Activated CD8-positive, alpha-beta memory T cell treated with anti-CD3 and anti-CD28 coated beads for 36 hours (primary cell): ENCODE data around the gene ZNF462. TPM values are rescaled to one million over a fixed set of nuclear protein-coding genes. Genes with fewer than 3 reads are reported as not detected.
"Not testable (repeated sequence)": the region's sequence is repeated elsewhere in the genome, so short reads cannot be mapped to it uniquely, and the experiment has no call there.

Source experiments
- CTCF ChIA-PET: fragments of 350-600 bp; sonication (Branson Sonifier 250); formaldehyde crosslinking; loops from one replicate; lab custom pipeline; 2021; ENCODE audit warnings: antibody characterized with exemption; lab: Charles Lee
- POLR2A ChIA-PET: fragments of 350-600 bp; sonication (Branson Sonifier 250); formaldehyde crosslinking; loops from one replicate; lab custom pipeline; 2021; ENCODE audit warnings: antibody characterized with exemption; lab: Charles Lee
- total RNA-seq, 2 experiments: library from RNA; stranded (reverse); gene quantifications; one replicate each; pipeline ENCODE4 v1.2.3, GENCODE V29; 2021

Gene ZNF462
- total RNA-seq, 2 experiments from 2014 or later = 0.06 to 0.27 TPM

GRCh38 chr9:106981396-106982287 lies 118.7 kb downstream of the ZNF462 start:
- ChIA-PET CTCF (no interaction called here), POLR2A (no interaction called here)

- CTCF ChIA-PET = no interaction called here
- POLR2A ChIA-PET = no interaction called here
These were observed 119.7 kb downstream of the ZNF462 start for GRCh38 chr9:106982636-106983035.

- ChIA-PET POLR2A (no interaction called here), CTCF (interaction anchor here (1.0 kb wide), 1 partner anchor 9 kb away, joined by 3 read pairs; no protein-coding TSS in a partner anchor)
These were observed 120.4 kb downstream of the ZNF462 start for GRCh38 chr9:106983346-106983745.

DNA sequence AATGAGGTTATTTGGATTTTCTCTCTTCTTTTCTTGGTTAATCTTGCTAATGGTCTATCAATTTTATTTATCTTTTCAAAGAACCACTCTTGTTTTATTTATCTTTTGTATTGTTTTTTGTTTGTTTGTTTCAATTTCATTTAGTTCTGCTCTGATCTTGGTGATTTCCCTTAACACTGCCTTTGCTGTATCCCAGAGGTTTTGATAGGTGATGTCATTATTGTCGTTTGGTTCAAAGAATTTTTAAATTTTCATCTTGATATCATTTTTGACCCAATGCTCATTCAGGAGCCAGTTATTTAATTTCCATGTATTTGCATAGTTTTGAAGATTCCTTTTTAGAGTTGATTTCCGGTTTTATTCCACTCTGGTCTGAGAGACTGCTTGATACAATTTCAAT lies 126.9 kb downstream of the ZNF462 start:
- CTCF ChIA-PET, POLR2A ChIA-PET: not testable (repeated sequence)

DNA sequence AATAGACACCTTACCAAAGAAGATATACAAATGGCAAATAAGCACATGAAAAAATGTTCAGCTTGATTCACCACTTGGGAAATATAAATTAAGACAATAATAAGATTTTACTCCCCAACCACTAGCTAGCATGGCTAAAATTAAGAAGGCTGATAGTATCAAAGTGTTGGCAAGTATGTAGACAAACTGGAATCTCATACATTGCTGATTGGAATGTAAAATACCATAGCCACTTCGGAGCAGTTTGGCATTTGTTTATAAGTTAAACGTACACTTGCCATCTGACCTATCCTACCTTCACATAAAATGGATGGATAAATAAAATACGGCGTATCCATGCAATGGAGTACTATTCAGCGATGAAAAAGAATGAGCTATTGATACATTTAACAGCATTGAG lies 129.2 kb downstream of the ZNF462 start:
- POLR2A ChIA-PET = no interaction called here
- CTCF ChIA-PET = no interaction called here

- ChIA-PET POLR2A (no interaction called here), CTCF (no interaction called here)
These were observed 130.6 kb downstream of the ZNF462 start for GRCh38 chr9:106993603-106994002.

GRCh38 chr9:106994463-106994862 lies 131.5 kb downstream of the ZNF462 start:
- ChIA-PET CTCF (no interaction called here), POLR2A (no interaction called here)

DNA sequence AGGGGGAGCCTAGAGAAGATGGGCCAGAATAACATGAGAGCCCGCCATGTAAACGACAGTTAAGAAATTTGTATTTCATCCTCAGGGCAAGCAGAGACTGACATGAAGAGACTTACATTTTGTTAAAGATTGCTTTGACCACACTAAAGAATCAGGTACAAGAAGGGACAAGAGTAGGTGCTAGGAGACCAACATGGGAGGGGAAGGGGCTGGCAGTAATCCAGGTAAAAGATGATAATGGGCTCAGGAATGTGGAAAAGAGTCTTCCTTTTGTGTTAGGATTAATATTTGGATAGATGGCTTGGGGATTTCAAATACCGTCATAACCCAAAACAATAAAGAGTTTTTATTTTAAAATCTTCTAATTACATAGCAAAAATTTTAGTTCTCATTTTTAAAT lies 137.3 kb downstream of the ZNF462 start:
- CTCF ChIA-PET = no interaction called here
- POLR2A ChIA-PET = no interaction called here

- CTCF ChIA-PET = no interaction called here
These were observed 142.2 kb downstream of the ZNF462 start for GRCh38 chr9:107005201-107005600.

GRCh38 chr9:107007402-107007801 lies 144.4 kb downstream of the ZNF462 start:
- ChIA-PET POLR2A (no interaction called here), CTCF (no interaction called here)

More at GRCh38 chr9:107005201-107005600, 142.2 kb downstream of the ZNF462 start:
- POLR2A ChIA-PET = no interaction called here

DNA sequence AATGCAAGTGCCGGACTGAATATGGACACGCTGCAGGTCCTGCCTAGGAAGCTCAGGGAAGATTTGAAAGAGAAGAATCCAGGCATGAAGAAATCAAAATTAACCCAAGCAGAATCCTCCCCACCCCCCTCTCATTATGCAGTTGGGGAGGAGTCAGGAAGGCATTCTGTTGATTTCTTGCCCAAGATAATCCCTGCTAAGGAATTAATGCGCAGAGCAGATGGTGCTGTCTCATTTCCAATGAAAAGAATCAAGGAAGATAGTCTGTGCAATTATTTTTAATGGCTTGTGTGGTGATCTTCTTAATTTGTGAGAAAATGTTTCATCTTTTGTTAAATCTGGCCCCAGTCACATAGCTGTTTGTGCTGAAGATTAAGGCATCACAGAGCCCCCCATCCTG lies 145.0 kb downstream of the ZNF462 start:
- ChIA-PET CTCF (no interaction called here), POLR2A (no interaction called here)

DNA sequence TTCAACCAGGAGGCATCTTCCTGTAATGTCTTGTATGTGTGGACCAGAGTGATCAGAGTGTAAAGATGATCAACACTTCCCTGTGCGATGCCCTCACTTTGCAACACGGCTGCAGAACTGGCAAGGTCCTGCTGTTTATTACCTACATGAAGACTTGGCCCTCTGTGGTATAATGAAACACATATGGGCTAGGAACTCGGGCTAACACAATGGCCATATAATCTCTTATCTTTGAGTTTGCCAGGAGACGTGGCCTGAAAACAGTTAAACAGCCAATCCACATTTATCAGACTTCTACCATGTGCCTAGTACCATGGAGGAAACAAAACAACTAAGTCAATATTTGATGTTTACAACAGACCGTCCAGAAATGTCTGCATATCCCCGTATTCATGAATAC lies 145.5 kb downstream of the ZNF462 start:
- CTCF ChIA-PET = no interaction called here
- POLR2A ChIA-PET = no interaction called here

DNA sequence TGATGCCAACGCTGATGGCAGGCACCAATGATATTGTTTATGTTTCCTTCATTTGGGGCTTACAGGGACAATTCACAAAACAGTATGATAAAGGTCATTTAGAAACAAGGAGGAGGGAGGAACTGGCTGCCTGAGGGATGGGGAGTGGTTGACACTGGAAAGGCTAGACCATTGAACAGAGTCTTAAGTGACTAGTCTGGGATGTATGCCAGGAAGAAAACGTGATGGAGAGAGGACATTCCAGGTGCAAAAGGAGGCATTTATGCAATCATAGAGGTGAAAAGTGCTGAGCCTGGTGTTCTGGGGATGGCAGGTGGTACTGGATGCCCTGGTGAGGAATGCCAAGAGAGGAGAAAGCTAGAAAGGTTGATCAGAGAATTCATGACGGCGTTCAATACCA lies 153.4 kb downstream of the ZNF462 start:
- ChIA-PET CTCF (no interaction called here), POLR2A (no interaction called here)

DNA sequence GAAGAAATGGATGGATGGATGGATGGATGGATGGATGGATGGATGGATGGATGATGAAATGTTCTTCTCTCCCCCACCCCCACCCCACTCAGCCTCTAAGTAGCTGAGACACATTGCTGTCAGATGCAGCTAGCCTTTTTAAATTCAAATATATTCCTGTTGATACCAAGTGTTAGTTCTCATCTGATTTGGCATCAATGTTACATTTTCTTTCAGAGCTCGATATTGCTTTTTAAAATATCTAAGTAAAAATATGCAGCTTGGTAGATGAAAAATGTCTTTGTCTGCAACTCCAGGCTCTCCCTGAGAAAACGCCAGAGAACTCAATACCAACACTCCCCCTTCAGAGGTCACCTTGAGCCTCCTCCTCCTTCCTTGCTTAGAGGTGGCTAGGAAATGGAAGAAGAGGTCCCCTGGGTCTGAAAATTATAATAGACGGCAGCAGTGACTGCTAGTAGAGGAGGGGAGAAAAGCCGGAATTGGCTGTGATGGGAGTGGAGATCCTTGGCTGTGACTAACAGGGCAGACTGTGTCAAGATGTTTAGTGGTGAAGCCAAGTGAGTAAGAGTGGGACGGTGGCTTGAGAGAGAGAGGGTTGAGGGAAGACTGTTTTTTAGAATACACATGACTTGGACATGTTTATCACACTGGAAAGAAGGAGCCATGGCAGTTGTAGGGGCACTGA lies 156.0 kb downstream of the ZNF462 start:
- ChIA-PET POLR2A (no interaction called here), CTCF (no interaction called here)

GRCh38 chr9:107020040-107020530 lies 157.1 kb downstream of the ZNF462 start:
- ChIA-PET CTCF (no interaction called here), POLR2A (no interaction called here)

- ChIA-PET CTCF (no interaction called here), POLR2A (no interaction called here)
These were observed 161.2 kb downstream of the ZNF462 start for GRCh38 chr9:107024193-107024592.

DNA sequence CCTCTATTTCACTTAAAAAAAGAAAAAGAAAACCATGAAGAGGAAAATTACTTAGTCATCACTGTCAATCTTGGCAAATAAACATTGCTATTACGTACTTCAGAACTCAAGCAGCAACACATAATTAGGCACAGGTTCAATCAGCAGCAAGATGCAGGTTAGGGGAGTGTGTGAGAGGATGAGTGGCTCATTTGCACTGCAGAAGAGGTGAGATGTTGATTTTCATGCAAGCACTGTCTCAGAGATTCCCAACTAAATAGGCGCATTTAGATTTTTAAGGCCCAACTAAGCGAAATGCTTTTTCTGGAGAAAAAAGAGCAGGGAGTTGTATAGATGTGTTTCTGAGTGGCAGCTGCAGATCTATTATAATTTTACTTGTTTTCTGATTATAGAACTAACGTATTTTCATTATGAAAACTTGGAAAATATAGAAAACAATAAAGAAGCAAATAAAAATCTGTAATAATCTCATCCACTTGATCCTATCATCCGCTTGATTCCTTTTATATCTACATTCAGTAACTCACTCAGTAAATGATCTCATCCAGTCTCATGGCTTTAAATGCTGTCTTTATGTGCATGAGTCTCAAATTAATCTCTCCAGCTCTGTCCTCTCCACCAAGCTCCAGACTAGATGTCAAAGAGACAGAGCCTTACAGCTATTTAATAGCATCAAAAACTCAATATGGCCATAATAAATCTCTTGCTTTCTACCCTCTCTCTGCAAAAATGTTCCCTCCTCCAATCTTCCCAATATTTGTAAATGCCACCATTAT lies 162.5 kb downstream of the ZNF462 start:
- POLR2A ChIA-PET = no interaction called here
- CTCF ChIA-PET = no interaction called here

DNA sequence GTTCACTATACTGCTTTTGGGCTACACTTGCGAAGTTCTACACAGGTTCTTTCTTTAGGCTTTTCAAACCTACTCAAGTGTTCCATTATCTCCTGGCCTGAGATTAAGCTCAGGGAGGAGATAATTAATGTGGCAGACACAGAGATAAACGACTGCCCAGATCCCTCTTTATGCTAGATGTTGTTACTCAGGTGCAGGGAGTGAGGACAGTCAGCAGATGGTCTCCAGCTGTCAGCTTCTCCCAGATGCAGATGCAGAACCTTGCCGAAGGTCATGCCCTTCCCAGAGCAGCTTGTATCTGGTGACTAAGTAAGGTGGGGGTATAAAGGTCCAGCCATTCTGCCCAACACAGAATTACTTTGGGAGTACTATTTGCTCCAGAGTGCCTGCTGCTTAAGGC lies 166.2 kb downstream of the ZNF462 start:
- POLR2A ChIA-PET = no interaction called here
- CTCF ChIA-PET = interaction anchor here (0.6 kb wide), 1 partner anchor 1526 kb away, joined by 6 read pairs; no protein-coding TSS in a partner anchor

DNA sequence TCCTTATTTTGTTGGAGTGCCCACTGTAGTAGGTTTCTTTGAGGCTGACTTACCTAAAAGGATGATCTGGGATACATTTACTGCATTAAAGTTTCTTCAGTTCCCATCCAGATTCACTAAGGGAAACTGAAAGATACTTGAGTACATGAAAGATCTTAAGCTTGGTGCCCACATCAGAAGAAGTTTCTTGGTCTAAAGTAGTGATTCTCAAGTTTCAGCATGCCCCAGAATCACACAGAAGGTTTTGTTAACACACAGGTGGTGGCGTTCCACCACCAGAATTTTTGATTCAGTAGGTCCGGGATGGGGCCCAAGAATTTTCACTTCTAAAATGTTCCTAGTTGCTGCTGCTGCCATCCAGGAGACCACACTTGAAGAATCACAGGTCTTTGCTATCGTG lies 171.0 kb downstream of the ZNF462 start:
- CTCF ChIA-PET = no interaction called here
- POLR2A ChIA-PET = no interaction called here

DNA sequence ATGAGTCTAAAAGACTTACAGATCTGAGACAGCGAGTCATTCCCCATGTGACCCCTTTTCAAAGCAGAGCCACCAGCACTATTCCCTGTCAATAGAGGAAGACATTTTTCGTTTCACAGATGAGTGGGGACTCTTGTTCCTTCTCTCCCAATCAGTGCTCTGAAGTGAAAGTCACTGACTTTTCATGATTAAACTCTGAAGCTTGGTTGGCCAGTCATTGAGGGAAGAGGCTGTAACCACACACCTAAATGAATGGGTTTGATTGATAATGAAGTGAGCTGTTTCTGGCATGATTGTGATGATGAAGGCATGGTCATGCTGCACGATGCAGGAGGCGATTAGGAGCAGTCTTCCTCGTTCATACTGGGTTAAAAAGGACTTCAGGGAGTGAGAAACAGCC lies 171.9 kb downstream of the ZNF462 start:
- ChIA-PET CTCF (no interaction called here), POLR2A (no interaction called here)
